Activated CD8-positive, alpha-beta memory T cell treated with anti-CD3 and anti-CD28 coated beads, Interleukin-2, amount 50 U/mL, for 4 hours (primary cell): ENCODE data around the gene RYR3.
"Not testable (repeated sequence)": the region's sequence is repeated elsewhere in the genome, so short reads cannot be mapped to it uniquely, and the experiment has no call there.

Experiments used
- DNase-seq: peaks from one replicate; pipeline ENCODE4 v3.0.0-alpha.2; 2020

The RYR3 gene

DNA sequence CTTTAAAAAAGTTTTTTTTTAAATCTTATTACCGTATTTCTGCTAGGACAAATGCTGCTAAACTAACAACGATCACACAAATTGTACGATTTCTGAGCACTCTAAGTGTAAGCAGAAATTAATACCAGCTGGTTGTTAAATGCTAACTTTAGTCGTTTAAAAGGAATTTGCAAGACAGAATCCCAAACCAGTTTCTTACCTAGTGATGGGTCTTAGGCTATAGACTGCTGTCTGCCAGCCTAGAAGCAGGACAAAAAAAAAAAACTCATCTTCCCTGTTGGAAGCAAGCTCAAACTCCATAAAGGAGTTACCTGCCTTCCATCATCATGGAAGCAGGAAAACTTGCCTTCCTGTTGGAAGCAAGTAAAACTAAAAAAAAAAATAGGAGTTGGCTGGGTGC, 287.6 kb downstream of the RYR3 start:
- not testable (repeated sequence) for DNase-seq

GRCh38 chr15:33600212-33600611, 289.4 kb downstream of the RYR3 start:
- no peak for DNase-seq

GRCh38 chr15:33601461-33601860, 290.7 kb downstream of the RYR3 start:
- DNase-seq, result no peak

DNA sequence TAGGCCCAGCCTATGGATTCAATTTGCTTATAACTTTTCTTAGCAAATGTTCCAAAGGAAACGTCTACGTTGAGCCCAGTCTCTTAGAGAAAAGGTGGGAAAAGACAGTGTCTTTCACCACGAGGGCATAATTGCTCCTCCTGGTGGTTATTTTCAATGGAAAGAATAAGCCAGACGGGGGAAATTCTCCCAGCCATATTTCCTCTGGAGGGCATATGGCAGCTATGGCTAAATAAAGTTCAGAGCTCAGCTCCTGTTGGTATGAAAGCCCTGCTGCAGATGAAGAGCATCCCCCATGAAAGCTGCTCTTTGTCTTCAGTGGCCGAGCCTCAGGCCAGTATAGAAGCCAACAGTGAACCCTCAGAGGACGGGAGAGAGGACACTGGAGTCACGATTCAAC, 297.9 kb downstream of the RYR3 start:
- DNase-seq, result no peak

DNA sequence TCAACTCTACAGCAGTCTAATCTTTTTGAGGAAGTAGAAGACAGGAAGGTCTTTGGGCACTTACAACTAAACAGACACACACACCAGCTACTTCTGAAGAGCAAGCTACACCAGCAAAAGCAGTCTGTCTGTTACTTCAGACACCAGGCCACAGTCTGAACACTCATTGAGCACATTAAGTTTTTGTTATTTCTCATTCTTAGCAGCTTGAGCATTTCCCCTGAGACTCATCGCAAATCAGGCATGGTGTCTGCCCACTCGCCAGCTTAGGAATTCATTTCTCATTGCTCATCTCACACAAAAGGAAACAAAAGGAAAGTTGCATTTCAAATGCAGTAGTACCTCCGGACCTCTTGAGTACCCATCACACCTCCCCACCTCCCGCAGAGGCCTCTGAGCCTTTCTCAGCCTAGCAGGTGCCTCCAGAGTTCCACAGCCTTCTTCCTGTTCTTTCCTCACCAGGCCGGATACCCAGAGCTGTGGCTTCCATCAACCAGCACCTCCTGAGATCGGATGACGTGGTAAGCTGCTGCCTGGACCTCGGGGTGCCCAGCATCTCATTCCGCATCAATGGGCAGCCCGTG, 302.0 kb downstream of the RYR3 start:
- no peak for DNase-seq

GRCh38 chr15:33616475-33616874, 305.7 kb downstream of the RYR3 start:
- DNase-seq, result no peak

DNA sequence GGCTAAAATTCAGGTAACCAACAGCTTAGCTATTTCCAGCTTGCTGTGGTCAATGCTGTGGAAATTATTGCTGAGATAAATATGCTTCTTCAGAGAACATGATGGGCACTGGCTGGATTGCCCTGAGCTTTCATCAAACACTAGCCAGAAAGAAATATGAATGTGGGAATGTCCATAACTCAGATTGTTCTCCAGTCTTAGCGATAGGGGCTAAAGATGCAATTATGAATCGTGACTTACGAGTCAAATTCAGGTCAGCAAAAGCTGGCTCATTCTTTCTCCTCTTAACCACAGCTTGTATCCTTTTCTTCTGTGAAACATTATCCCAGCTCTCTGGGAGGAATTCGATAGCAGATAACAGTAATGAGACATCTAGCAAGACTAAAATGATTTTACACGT, 307.6 kb downstream of the RYR3 start:
- DNase-seq, result no peak

DNA sequence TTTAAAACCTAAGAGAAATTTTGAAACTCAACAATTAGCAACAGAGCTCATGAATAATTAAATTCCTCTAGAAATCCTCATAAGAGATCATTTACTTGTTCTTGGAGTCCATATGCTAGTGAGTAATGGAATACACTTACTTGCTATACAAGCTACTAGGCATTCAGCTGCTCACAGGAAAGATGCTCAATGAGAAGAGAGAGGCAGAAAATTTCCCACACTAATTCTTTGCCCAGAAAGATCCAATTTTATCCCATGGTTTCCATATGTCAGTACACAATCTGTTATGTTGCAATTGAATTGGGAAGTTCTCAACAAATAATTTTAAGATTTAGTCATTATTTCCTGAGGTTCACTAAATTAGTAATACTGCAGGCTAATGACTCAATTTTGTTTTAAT, 310.4 kb downstream of the RYR3 start:
- no peak for DNase-seq

DNA sequence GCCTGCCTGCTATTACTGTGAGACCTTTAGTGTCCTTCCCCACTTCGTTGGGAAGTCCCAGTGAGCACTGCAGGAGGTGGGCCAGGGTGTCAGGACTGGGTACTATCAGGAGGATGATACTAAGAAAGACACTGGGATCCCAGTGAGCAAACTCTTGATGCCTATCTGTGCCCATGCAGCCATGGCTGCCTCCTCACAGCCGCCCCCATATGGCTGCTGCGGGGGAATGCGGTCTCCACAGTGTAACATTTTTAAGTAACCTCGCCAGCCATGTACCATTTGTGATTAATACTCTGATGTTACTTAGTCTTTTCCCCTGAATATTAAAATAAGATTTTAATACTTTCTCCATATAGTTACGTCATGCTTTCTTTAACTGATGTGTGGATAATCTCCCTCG, 312.2 kb downstream of the RYR3 start:
- DNase-seq, result no peak

DNA sequence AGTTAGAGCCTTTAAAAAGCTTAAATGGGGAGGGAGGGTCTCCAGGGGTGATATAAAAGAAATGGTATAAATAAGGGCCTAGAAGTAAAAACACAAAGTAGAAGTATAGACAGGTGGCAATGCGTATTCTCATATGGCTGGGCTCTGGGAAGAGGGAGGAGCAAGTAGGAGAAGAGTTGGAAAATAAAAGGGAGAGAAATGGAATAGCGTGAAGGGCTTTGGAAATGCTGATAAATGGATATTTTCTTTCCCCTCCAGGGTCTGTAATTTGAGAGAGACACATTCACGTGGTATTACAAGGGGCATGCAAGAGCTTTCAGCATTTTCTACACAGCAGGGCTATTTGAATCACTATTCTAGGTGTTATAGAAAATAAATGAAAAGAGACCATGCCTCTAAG, 313.7 kb downstream of the RYR3 start:
- DNase-seq, result no peak

- DNase-seq, result no peak
Measured at GRCh38 chr15:33629647-33630046, 318.9 kb downstream of the RYR3 start.

DNA sequence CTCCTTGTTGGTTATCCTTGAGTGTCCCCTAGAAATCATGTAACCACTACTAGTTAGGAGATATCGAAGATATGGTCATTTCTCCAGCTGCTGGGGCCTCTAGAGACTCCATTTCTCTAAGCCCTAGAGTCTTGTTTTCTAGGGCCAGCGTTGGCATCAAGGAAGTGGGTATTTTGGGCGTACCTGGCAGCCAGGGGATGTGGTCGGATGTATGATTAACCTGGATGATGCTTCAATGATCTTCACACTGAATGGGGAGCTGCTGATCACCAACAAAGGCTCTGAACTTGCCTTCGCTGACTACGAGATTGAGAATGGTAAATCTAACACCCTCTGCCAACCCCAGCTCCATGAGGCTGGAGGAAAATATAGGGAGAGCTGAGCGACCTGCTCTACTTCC, 325.5 kb downstream of the RYR3 start:
- DNase-seq, result no peak

DNA sequence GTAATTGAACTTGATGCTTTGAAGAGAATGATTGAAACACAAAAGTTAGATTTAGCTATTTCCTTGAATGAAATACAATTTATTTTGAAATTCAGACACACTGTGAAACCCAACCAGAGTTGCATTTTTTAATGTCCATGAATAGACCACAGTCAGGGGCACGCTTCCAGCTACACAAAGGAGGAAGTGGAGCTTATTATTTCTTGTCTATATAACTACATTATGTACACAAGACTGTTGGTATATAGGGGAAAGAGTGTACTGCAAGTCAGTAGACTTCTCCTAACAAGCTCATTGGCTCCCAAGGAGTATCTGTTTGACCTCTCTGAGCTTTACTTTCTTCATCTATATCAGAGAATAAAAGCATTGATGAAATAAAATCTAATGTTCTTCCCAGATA, 326.2 kb downstream of the RYR3 start:
- DNase-seq, result no peak

DNA sequence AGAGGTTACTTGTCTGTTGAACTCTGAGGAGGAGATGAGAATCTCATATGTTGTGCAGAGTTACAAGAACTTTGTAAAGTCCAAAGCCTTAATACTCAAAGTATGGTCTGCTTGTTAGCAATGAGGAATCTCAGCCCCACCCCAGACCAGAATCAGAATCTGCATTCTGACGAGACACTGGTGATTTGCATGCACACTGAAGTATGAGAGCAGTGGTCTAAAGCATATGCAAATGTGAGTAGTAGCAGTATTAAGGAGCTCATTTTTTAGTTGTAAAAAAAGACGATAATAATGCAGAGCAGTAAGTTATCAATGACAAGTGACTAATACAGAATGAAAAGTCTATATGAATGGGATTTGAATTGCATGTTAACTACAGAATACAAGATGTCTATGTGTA, 327.7 kb downstream of the RYR3 start:
- DNase-seq, result no peak

GRCh38 chr15:33639051-33639450, 328.3 kb downstream of the RYR3 start:
- no peak for DNase-seq

DNA sequence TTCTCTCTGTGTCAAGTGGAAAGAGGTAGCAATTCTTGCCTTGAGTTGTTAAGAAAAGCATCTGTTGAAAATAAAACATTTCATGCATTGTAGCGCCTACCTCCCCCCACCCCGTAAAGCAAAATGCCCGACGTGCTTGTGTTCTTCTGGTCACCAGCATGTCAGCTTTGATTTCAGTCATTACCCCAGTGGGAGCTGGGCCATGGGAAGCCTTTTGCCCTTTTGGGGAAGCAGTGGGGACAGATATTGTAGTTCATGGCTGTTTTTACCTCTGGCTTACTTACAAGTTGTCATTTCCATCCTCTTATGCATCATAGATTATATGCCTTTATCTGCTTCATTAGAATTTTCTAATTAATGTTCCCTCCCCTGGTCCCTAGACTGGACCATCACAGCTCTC, 328.7 kb downstream of the RYR3 start:
- no peak for DNase-seq

GRCh38 chr15:33639978-33640377, 329.2 kb downstream of the RYR3 start:
- no peak for DNase-seq

DNA sequence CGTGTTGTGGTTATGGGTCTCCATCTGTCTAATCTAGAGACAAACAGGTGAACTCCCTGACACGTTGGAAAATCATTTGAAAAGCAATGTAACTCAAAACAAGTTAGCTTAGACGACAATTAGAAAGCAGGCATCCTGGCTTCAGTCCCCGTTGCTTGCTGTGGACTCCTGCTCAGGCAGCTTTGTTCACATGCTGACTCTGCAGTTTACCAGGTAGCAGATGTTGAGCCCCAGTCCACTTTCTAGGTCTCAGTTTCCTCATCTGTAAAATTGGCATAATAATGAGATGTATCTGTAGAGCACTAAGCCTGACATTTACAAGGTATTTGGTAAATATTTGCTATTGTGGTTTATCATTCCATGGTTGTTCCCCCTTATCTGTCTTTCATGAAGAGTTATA, 330.3 kb downstream of the RYR3 start:
- no peak for DNase-seq

DNA sequence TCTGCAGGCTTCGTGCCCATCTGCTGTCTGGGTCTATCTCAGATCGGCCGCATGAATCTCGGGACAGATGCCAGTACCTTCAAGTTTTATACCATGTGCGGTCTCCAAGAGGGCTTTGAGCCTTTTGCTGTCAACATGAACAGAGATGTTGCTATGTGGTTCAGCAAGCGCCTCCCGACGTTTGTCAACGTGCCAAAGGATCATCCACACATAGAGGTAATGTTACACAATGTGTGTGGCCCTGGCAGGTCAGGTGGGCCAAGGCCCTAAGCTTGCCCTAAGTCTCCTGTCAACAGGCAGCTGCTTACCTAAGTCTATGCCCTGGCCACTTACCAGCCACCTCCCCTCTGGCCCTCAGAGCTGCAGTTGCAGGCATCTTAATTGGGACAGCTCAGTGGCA, 333.5 kb downstream of the RYR3 start:
- no peak for DNase-seq

DNA sequence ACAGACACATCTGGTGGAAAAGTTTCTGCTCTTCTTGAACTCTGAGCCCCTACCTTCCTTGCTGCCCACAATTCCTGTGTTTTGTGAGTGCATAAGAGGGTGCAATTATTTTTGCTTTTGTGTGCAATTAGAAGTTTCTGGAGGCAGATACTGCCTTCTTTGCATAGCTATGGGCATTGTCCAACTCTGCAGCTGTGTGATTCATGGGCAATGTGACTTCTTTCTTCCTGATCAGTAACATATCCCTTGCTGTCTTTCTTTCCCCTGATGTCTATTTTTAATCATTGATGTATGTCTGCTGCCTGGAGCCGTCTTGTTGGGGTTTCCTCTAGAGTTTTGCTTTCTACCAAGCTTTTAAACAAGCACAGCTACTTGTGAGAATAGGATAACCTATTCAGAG, 336.0 kb downstream of the RYR3 start:
- DNase-seq, result no peak

DNA sequence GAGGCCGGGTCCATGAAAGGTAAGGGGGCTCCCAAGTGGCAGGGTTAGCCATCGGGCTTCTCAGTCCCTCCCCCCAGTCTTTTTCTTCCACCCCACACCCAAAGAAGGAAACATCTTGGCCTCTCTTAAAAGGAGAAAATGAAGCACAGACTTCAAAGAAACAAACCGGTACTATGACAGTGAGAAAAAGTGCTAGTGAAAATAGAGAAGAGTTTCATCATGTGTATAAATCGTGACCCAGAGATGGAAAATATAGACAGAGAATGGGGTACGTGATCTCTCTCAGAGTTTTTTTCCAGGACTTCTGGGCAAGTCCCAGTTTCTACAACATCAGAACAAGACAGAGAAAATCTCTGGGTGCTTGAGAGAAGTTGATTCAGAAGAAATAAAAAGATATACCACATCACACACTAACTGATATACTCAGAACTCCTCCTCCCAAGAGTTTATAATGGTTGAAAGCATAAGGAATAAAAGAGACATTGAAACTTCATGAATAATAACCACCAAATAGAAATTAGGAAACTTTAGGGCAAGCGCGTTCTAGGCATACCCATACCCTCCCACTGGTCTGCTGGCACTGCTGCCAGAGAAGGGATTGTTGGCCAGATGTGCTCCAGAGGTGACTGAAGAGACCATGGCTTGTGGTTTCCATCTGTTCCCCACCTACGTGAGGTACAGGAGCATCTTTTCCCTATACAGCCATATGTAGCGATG, 338.6 kb downstream of the RYR3 start:
- DNase-seq, result no peak

DNA sequence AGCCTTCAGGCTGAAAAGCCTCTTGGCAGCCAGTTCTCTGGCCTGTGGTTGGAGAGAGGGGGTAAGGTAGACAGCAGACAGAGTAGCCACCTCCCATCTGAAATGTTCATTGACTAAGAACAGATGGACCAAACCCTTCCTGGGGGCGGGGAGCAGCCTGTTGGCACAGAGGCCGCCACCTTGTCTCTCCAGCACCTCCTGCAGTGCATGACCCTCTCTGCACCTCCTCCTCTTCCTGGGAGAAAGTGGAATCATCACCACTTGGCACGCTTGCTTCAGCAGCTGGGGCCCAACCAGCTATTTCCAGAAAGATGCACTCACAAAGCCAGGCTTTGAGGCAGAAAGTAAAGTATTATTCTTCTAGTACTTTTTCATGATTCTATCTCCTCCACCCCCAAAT, 344.1 kb downstream of the RYR3 start:
- DNase-seq, result no peak

DNA sequence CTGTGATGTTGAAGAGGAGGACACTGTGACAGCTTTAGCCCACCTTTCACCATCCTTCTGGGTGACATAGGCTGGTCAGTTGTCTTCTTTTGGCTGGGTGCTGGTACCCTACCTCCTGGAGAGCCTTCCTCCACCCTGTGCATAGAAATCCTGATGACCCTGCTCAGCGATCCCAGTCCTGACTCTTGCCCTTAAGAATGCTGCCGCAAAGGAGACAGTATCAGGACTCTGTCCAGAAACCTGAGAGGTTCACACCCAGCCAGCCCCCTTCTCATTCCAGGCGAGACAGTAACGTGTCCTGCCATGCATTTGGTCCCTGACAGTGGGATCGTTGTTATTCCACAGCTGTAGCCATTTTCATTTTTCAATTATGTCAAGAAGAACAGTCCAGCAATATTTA, 344.7 kb downstream of the RYR3 start:
- DNase-seq, result no peak

- no peak for DNase-seq
Measured at GRCh38 chr15:33656168-33656567, 345.4 kb downstream of the RYR3 start.

GRCh38 chr15:33660151-33660550, 349.4 kb downstream of the RYR3 start:
- DNase-seq, result no peak
